ENCODE data around the gene RUNX2.
A peak's percentile ranks its signal among the peaks of the same experiment; 100 is the strongest.
"Not testable (repeated sequence)": the region's sequence is repeated elsewhere in the genome, so short reads cannot be mapped to it uniquely, and the experiment has no call there.

Gene RUNX2

GRCh38 chr6:45555981-45556771, 228.0 kb downstream of the RUNX2 start:
- peaks cover 18% of the 10 kb centered on the region for H3K4me1 ChIP-seq
- H4K20me1 ChIP-seq: no peaks in the 10 kb centered on the region
- H3K4me3 ChIP-seq: no peak overlapping the region
- H3K4me2 ChIP-seq: peak overlapping the region; percentile 66
- H3K9me3 ChIP-seq: no peaks in the 10 kb centered on the region
- H3K9ac ChIP-seq: 0 out of 2 replicates have a peak overlapping the region, but pooled peaks have one; percentile 2
- TF ChIP-seq Cebpa-rat (IDR thresholded peaks at IDR 0.05): no peak
- H3K27ac ChIP-seq: no peak overlapping the region
- H3K36me3 ChIP-seq: no peaks in the 10 kb centered on the region
- no peaks in the 10 kb centered on the region for H3K27me3 ChIP-seq

GRCh38 chr6:45556828-45557227, 228.7 kb downstream of the RUNX2 start:
- Histone ChIP-seq H3K9me3 (no peaks in the 10 kb centered on the region), H3K27ac (no peak overlapping the region), H4K20me1 (no peaks in the 10 kb centered on the region), H3K4me1 (peaks cover 18% of the 10 kb centered on the region), H3K9ac (no peak overlapping the region), H3K4me3 (no peak overlapping the region), H3K27me3 (no peaks in the 10 kb centered on the region), H3K36me3 (no peaks in the 10 kb centered on the region), H3K4me2 (peak overlapping the region; percentile 66)
- no peak for TF ChIP-seq Cebpa-rat (IDR thresholded peaks at IDR 0.05)

- Histone ChIP-seq H3K4me1 (peaks cover 18% of the 10 kb centered on the region), H3K27ac (no peak overlapping the region), H3K9ac (no peak overlapping the region), H3K4me3 (no peak overlapping the region), H3K27me3 (no peaks in the 10 kb centered on the region), H3K4me2 (no peak overlapping the region), H4K20me1 (no peaks in the 10 kb centered on the region), H3K9me3 (no peaks in the 10 kb centered on the region), H3K36me3 (no peaks in the 10 kb centered on the region)
- no peak for TF ChIP-seq Cebpa-rat (IDR thresholded peaks at IDR 0.05)
Observed at GRCh38 chr6:45557454-45557853, 229.3 kb downstream of the RUNX2 start.

GRCh38 chr6:45558858-45559257, 230.7 kb downstream of the RUNX2 start:
- Histone ChIP-seq H3K27ac (no peak overlapping the region), H3K9ac (no peak overlapping the region), H3K4me2 (0 out of 2 replicates have a peak overlapping the region, but pooled peaks have one; percentile 1), H3K36me3 (no peaks in the 10 kb centered on the region), H3K27me3 (no peaks in the 10 kb centered on the region), H3K9me3 (no peaks in the 10 kb centered on the region), H3K4me3 (no peak overlapping the region), H3K4me1 (peaks cover 18% of the 10 kb centered on the region), H4K20me1 (no peaks in the 10 kb centered on the region)
- TF ChIP-seq Cebpa-rat (IDR thresholded peaks at IDR 0.05): no peak

GRCh38 chr6:45560321-45560820, 232.2 kb downstream of the RUNX2 start:
- H3K36me3 ChIP-seq, H3K4me3 ChIP-seq, H3K4me2 ChIP-seq, H3K9ac ChIP-seq, H3K27ac ChIP-seq, H4K20me1 ChIP-seq, H3K9me3 ChIP-seq, H3K27me3 ChIP-seq: not testable (repeated sequence)
- peaks cover 18% of the 10 kb centered on the region for H3K4me1 ChIP-seq

- Histone ChIP-seq H3K9ac (no peak overlapping the region), H3K27me3 (no peaks in the 10 kb centered on the region), H3K4me2 (no peak overlapping the region), H3K36me3 (no peaks in the 10 kb centered on the region), H3K4me3 (no peak overlapping the region), H4K20me1 (no peaks in the 10 kb centered on the region), H3K27ac (no peak overlapping the region), H3K4me1 (no peaks in the 10 kb centered on the region; the same call in none of the 2 replicates), H3K9me3 (no peaks in the 10 kb centered on the region)
- no peak for TF ChIP-seq Cebpa-rat (IDR thresholded peaks at IDR 0.05)
Observed at GRCh38 chr6:45562171-45562570, 234.0 kb downstream of the RUNX2 start.

- Histone ChIP-seq H3K9ac (no peak overlapping the region), H3K4me1 (no peaks in the 10 kb centered on the region; the same call in 1 of the 2 replicates), H3K9me3 (no peaks in the 10 kb centered on the region), H3K4me3 (no peak overlapping the region), H3K36me3 (no peaks in the 10 kb centered on the region), H3K4me2 (no peak overlapping the region), H3K27ac (no peak overlapping the region), H3K27me3 (no peaks in the 10 kb centered on the region), H4K20me1 (no peaks in the 10 kb centered on the region)
- no peak for TF ChIP-seq Cebpa-rat (IDR thresholded peaks at IDR 0.05)
Observed at GRCh38 chr6:45563041-45563440, 234.9 kb downstream of the RUNX2 start.

GRCh38 chr6:45563844-45564243, 235.7 kb downstream of the RUNX2 start:
- Histone ChIP-seq H3K4me2 (no peak overlapping the region), H3K9ac (no peak overlapping the region), H3K4me1 (no peaks in the 10 kb centered on the region; the same call in 1 of the 2 replicates), H3K9me3 (no peaks in the 10 kb centered on the region), H3K27ac (no peak overlapping the region), H4K20me1 (no peaks in the 10 kb centered on the region), H3K27me3 (no peaks in the 10 kb centered on the region), H3K36me3 (no peaks in the 10 kb centered on the region), H3K4me3 (no peak overlapping the region)
- no peak for TF ChIP-seq Cebpa-rat (IDR thresholded peaks at IDR 0.05)

GRCh38 chr6:45566882-45567281, 238.8 kb downstream of the RUNX2 start:
- Histone ChIP-seq H3K9me3 (no peaks in the 10 kb centered on the region), H3K27me3 (no peaks in the 10 kb centered on the region), H3K36me3 (no peaks in the 10 kb centered on the region), H3K4me2 (no peak overlapping the region), H4K20me1 (no peaks in the 10 kb centered on the region), H3K4me3 (no peak overlapping the region), H3K4me1 (no peaks in the 10 kb centered on the region), H3K9ac (no peak overlapping the region), H3K27ac (no peak overlapping the region)
- TF ChIP-seq Cebpa-rat (IDR thresholded peaks at IDR 0.05): no peak

GRCh38 chr6:45567879-45568278, 239.7 kb downstream of the RUNX2 start:
- Histone ChIP-seq H3K9me3 (no peaks in the 10 kb centered on the region), H3K27ac (no peak overlapping the region), H3K9ac (no peak overlapping the region), H3K4me3 (no peak overlapping the region), H3K27me3 (no peaks in the 10 kb centered on the region), H3K4me2 (no peak overlapping the region), H3K36me3 (no peaks in the 10 kb centered on the region), H4K20me1 (no peaks in the 10 kb centered on the region), H3K4me1 (no peaks in the 10 kb centered on the region)
- no peak for TF ChIP-seq Cebpa-rat (IDR thresholded peaks at IDR 0.05)

All from BLaER1 (cell line).